ENCODE results near the gene SORCS1. TPM values are rescaled to one million over a fixed set of nuclear protein-coding genes. Genes with fewer than 3 reads are reported as not detected.

The SORCS1 gene
- total RNA-seq, 1 experiment from 2014 or later, result 1.7 TPM

DNA sequence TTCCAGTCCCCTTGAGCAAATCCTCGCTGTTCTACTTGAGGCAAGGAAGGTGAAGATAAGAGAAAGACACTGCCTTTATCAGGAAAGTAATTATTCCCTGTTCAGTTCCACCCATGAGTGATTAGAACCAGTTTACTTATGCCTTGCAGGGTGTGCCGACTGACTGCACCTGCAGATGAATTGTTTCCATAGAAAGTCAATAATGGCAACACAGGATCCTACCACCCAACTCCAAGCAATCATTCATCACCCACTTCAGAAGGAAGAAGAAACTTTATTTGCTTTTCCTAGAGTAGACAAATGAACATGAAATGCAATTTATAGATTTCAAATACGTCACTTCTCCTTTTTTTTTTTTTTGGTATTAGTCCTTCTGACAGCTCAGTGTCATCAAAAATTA, 383.9 kb downstream of the SORCS1 start:
- Mint-ChIP-seq H3K4me3 (no peak overlapping the region), H3K4me1 (peaks cover 13% of the 10 kb centered on the region in 2 experiments), H3K9me3 (no peaks in the 10 kb centered on the region), H3K27me3 (ENCODE audit: low read depth) (no peaks in the 10 kb centered on the region), H3K36me3 (ENCODE audit: insufficient read depth in 1 of 3, low read depth in 3 of 3) (no peaks in the 10 kb centered on the region), H3K27ac (no peak overlapping the region)
- no peak overlapping the region for H4K91ac ChIP-seq (ENCODE audit: insufficient read length, low read depth, low read length)
- H2AFZ ChIP-seq (ENCODE audit: low read length), result no peak overlapping the region
- H3K56ac ChIP-seq (ENCODE audit: insufficient read length, low read depth, low read length), result no peak overlapping the region
- H2AK5ac ChIP-seq (ENCODE audit: insufficient read length, low read length), result no peak overlapping the region
- H3K9ac ChIP-seq (ENCODE audit: extremely low read depth, insufficient read length, low read length), result no peak overlapping the region
- no peak overlapping the region for H2BK15ac ChIP-seq (ENCODE audit: low read depth, low read length)
- no peaks in the 10 kb centered on the region for H3K79me1 ChIP-seq (ENCODE audit: insufficient read depth, low read depth, low read length, poor library complexity, severe bottlenecking)
- no peak overlapping the region for H3T11ph ChIP-seq (ENCODE audit: low read length)
- H2BK12ac ChIP-seq (ENCODE audit: insufficient read length, low read depth, low read length), result no peak overlapping the region
- H3K14ac ChIP-seq (ENCODE audit: insufficient read depth, low read length), result no peak overlapping the region
- no peaks in the 10 kb centered on the region for H3K23me2 ChIP-seq (ENCODE audit: insufficient read length, low read depth, low read length, poor library complexity, severe bottlenecking)
- H3K27me3 ChIP-seq (ENCODE audit: insufficient read depth, low read length), result no peaks in the 10 kb centered on the region
- H4K8ac ChIP-seq (replicated peaks; ENCODE audit: insufficient read length, low read depth, low read length), result no peak overlapping the region
- H3K18ac ChIP-seq (ENCODE audit: insufficient read length, low read depth, low read length), result no peak overlapping the region
- no peak overlapping the region for H2BK20ac ChIP-seq (ENCODE audit: low read depth, low read length, poor library complexity, severe bottlenecking)
- H4K20me1 ChIP-seq (ENCODE audit: control insufficient read depth, insufficient read depth, insufficient read length), result no peaks in the 10 kb centered on the region
- H3K23ac ChIP-seq (ENCODE audit: insufficient read length, low read depth, low read length), result no peak overlapping the region
- no peak overlapping the region for H2BK120ac ChIP-seq (ENCODE audit: low read depth, low read length, poor library complexity, severe bottlenecking)
- no peak for DNase-seq
- no peaks in the 10 kb centered on the region for H3K9me3 ChIP-seq (ENCODE audit: control insufficient read depth, low read depth, low read length)
- no peak overlapping the region for H4K5ac ChIP-seq (ENCODE audit: insufficient read length, low read depth, low read length)
- no peak overlapping the region for H3K27ac ChIP-seq (ENCODE audit: insufficient read length, low read depth, low read length)
- H3K4me2 ChIP-seq (ENCODE audit: insufficient read depth, insufficient read length, low read length), result no peak overlapping the region
- H3K4ac ChIP-seq (ENCODE audit: low read depth, low read length), result no peak overlapping the region
- H3K4me1 ChIP-seq (ENCODE audit: insufficient read depth, low read length), result no peaks in the 10 kb centered on the region; the same call in 1 of the 2 replicates
- H3K79me2 ChIP-seq (ENCODE audit: insufficient read depth, low read length), result no peaks in the 10 kb centered on the region
- no peak overlapping the region for H2BK5ac ChIP-seq (ENCODE audit: insufficient read length, low read length)
- TF ChIP-seq, protein P1, sequence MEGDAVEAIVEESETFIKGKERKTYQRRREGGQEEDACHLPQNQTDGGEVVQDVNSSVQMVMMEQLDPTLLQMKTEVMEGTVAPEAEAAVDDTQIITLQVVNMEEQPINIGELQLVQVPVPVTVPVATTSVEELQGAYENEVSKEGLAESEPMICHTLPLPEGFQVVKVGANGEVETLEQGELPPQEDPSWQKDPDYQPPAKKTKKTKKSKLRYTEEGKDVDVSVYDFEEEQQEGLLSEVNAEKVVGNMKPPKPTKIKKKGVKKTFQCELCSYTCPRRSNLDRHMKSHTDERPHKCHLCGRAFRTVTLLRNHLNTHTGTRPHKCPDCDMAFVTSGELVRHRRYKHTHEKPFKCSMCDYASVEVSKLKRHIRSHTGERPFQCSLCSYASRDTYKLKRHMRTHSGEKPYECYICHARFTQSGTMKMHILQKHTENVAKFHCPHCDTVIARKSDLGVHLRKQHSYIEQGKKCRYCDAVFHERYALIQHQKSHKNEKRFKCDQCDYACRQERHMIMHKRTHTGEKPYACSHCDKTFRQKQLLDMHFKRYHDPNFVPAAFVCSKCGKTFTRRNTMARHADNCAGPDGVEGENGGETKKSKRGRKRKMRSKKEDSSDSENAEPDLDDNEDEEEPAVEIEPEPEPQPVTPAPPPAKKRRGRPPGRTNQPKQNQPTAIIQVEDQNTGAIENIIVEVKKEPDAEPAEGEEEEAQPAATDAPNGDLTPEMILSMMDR (conservative IDR thresholded peaks at IDR 0.05), result no peak
- WGBS (ENCODE audit: extremely low coverage, insufficient read length, low lambda C conversion rate), result no CpG with 5 or more reads among the region's 3 CpGs

Data from H9 (cell line).